Measurements from ENCODE around the gene LUC7L. TPM values are rescaled to one million over a fixed set of nuclear protein-coding genes. Genes with fewer than 3 reads are reported as not detected.

LUC7L gene
- total and polyA plus RNA-seq, 3 experiments from 2014 or later: 9.2 to 80.0 (median 78.5) TPM

DNA sequence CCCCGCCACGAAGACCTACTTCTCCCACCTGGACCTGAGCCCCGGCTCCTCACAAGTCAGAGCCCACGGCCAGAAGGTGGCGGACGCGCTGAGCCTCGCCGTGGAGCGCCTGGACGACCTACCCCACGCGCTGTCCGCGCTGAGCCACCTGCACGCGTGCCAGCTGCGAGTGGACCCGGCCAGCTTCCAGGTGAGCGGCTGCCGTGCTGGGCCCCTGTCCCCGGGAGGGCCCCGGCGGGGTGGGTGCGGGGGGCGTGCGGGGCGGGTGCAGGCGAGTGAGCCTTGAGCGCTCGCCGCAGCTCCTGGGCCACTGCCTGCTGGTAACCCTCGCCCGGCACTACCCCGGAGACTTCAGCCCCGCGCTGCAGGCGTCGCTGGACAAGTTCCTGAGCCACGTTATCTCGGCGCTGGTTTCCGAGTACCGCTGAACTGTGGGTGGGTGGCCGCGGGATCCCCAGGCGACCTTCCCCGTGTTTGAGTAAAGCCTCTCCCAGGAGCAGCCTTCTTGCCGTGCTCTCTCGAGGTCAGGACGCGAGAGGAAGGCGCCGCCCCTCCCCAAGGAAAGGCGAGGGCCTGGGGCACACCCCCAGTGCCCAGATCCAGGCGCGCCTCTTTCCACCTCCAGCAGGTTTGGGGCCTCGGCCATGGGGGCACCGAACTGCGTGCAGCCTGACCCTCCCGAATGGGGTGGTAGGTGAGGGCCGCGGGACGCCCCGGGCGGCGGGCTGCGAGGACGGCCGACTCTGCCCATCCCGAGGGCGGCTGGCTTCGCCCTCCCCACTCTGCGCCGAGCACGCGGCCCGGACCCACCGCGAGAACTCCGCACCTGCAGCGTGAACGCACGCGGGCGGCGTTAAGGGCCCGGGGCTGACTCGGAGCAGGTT, 48.3 kb downstream of the LUC7L start:
- peak; percentile 78 to 87 (median 80) for DNase-seq
- no peaks in the 10 kb centered on the region for H3K9me3 Mint-ChIP-seq
- peaks cover 18 to 25% of the 10 kb centered on the region in 2 donors for H3K27me3 Mint-ChIP-seq
- peak overlapping the region; percentile 45 for H3K4me3 ChIP-seq (ENCODE audit: low read length)
- peaks cover 0 to 14% (median 2%) of the 10 kb centered on the region in 3 donors for H3K4me1 Mint-ChIP-seq
- peaks cover 0 to 7% (median 0%) of the 10 kb centered on the region in 3 donors for H3K36me3 Mint-ChIP-seq
- H3K4me1 ChIP-seq (ENCODE audit: insufficient read depth, low read length): peaks cover 9% of the 10 kb centered on the region
- CTCF ChIA-PET: interaction anchor here (0.7 to 3.5 kb wide), 15 partner anchors 9 to 118 kb away, joined by 3 to 21 read pairs (median 4); no protein-coding TSS in a partner anchor
- H3K4me3 Mint-ChIP-seq: peak overlapping the region in 2 of 7 donors; percentile 56 to 65
- H3K36me3 ChIP-seq (ENCODE audit: insufficient read depth, low read length): no peaks in the 10 kb centered on the region
- POLR2A ChIA-PET: interaction anchor here (0.5 to 0.6 kb wide), 2 partner anchors 40 to 74 kb away, joined by 3 to 4 read pairs; no protein-coding TSS in a partner anchor
- H3K27ac ChIP-seq (ENCODE audit: low read depth, low read length): no peak overlapping the region
- peaks cover 23% of the 10 kb centered on the region for H3K27me3 ChIP-seq (ENCODE audit: insufficient read depth, low read length, poor library complexity, severe bottlenecking)
- no peaks in the 10 kb centered on the region for H3K9me3 ChIP-seq (ENCODE audit: low read length)
- H3K27ac Mint-ChIP-seq: no peak overlapping the region

DNA sequence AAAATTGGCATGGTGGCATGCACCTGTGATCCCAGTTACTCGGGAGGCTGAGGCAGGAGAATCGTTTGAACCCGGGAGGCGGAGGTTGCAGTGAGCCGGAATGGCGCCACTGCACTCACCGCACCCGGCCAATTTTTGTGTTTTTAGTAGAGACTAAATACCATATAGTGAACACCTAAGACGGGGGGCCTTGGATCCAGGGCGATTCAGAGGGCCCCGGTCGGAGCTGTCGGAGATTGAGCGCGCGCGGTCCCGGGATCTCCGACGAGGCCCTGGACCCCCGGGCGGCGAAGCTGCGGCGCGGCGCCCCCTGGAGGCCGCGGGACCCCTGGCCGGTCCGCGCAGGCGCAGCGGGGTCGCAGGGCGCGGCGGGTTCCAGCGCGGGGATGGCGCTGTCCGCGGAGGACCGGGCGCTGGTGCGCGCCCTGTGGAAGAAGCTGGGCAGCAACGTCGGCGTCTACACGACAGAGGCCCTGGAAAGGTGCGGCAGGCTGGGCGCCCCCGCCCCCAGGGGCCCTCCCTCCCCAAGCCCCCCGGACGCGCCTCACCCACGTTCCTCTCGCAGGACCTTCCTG, 49.1 kb downstream of the LUC7L start, which contains the start of gene HBQ1:
Gene HBQ1, plus strand, starts transcription at position 359 of the 575 bp plus-strand sequence. Its CDS starts 28 bp downstream, at position 387.
- H3K27me3 ChIP-seq (ENCODE audit: insufficient read depth, low read length, poor library complexity, severe bottlenecking): peaks cover 28% of the 10 kb centered on the region
- no peaks in the 10 kb centered on the region for H3K36me3 ChIP-seq (ENCODE audit: insufficient read depth, low read length)
- ChIA-PET CTCF (interaction anchor here (0.7 to 3.5 kb wide), 5 partner anchors 10 to 115 kb away, joined by 3 to 21 read pairs (median 16); no protein-coding TSS in a partner anchor), POLR2A (interaction anchor here (0.5 to 0.6 kb wide), 2 partner anchors 39 to 73 kb away, joined by 3 to 4 read pairs; no protein-coding TSS in a partner anchor)
- H3K9me3 ChIP-seq (ENCODE audit: low read length): no peaks in the 10 kb centered on the region
- peaks cover 0 to 2% (median 0%) of the 10 kb centered on the region in 3 donors for H3K36me3 Mint-ChIP-seq
- H3K4me3 Mint-ChIP-seq: peak within 1 kb of the TSS; percentile 39 to 87 (median 56)
- H3K27me3 Mint-ChIP-seq: peaks cover 23 to 31% of the 10 kb centered on the region in 2 donors
- H3K9me3 Mint-ChIP-seq: no peaks in the 10 kb centered on the region
- no peak within 1 kb of the TSS for H3K27ac Mint-ChIP-seq
- peak within 1 kb of the TSS; percentile 45 for H3K4me3 ChIP-seq (ENCODE audit: low read length)
- H3K4me1 ChIP-seq (ENCODE audit: insufficient read depth, low read length): peaks cover 9% of the 10 kb centered on the region
- DNase-seq: peak in 4 of 5 donors; percentile 27 to 51 (median 38)
- peaks cover 0 to 19% (median 4%) of the 10 kb centered on the region in 3 donors for H3K4me1 Mint-ChIP-seq
- H3K27ac ChIP-seq (ENCODE audit: low read depth, low read length): no peak within 1 kb of the TSS

DNA sequence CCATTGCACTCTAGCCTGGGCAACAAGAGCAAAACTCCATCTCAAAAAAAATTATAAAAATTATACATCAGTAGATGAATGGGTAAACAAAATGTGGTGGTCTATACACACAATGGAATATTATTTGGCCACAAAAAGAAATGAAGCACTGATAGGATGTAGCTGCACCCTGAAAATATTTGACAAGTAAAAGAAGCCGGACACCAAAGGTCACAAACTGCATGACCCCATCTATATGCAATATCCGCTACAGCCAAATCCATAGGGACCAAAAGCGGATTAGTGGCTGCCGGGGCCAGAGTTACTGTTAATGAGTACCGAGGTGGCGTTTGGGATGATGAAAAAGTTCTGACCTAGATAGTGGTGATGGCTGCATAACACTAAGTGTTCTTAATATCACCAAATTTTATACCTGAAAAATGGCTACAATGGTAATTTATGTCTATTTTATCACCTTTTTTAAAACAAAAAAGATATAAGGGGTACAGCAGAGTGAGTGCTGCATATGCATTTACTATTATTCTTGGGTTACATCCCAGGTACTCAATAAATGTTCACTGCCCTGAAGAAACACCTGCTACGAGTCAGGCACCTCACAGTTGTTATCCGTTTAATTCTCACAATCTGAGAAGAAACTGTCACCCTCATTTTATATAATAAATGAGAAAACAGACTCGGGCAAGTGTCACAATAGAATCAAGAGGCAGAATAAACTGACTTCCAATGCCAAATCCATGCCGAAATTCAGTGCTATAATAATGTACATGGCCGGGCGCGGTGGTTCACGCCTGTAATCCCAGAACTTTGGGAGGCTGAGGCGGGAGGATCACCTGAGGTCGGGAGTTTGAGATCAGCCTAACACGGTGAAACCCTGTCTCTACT, 49.8 kb downstream of the LUC7L start:
- ChIA-PET POLR2A (interaction anchor here (0.5 kb wide), 1 partner anchor 41 kb away, joined by 3 read pairs; no protein-coding TSS in a partner anchor), CTCF (interaction anchor here (3.0 kb wide), 1 partner anchor 62 kb away, joined by 14 read pairs; no protein-coding TSS in a partner anchor)
- Histone ChIP-seq H3K36me3 (ENCODE audit: insufficient read depth, low read length) (no peaks in the 10 kb centered on the region), H3K9me3 (ENCODE audit: low read length) (no peaks in the 10 kb centered on the region), H3K4me3 (ENCODE audit: low read length) (no peak overlapping the region), H3K27ac (ENCODE audit: low read depth, low read length) (no peak overlapping the region), H3K4me1 (ENCODE audit: insufficient read depth, low read length) (peaks cover 9% of the 10 kb centered on the region), H3K27me3 (ENCODE audit: insufficient read depth, low read length, poor library complexity, severe bottlenecking) (peaks cover 35% of the 10 kb centered on the region)
- H3K4me3 Mint-ChIP-seq: peak overlapping the region in 6 of 7 donors; percentile 45 to 87 (median 56)
- peaks cover 30 to 38% of the 10 kb centered on the region in 2 donors for H3K27me3 Mint-ChIP-seq
- H3K36me3 Mint-ChIP-seq: no peaks in the 10 kb centered on the region
- no peak overlapping the region for H3K27ac Mint-ChIP-seq
- no peak for DNase-seq
- no peaks in the 10 kb centered on the region for H3K9me3 Mint-ChIP-seq
- peaks cover 0 to 27% (median 4%) of the 10 kb centered on the region in 3 donors for H3K4me1 Mint-ChIP-seq

DNA sequence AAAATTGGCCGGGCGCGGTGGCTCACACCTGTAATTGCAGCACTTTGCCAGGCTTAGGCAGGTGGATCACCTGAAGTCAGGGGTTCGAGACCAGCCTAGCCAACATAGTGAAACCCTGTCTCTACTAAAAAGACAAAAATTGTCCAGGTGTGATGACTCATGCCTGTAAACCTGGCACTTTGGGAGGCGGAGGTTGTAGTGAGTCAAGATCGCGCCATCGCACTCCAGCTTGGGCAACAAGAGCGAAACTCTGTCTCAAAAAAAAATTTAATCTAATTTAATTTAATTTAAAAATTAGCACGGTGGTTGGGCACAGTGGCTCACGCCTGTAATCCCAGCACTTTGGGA, 50.6 kb downstream of the LUC7L start:
- Histone ChIP-seq H3K27me3 (ENCODE audit: insufficient read depth, low read length, poor library complexity, severe bottlenecking) (peaks cover 36% of the 10 kb centered on the region), H3K4me3 (ENCODE audit: low read length) (no peak overlapping the region), H3K36me3 (ENCODE audit: insufficient read depth, low read length) (no peaks in the 10 kb centered on the region), H3K9me3 (ENCODE audit: low read length) (no peaks in the 10 kb centered on the region), H3K27ac (ENCODE audit: low read depth, low read length) (no peak overlapping the region), H3K4me1 (ENCODE audit: insufficient read depth, low read length) (peaks cover 9% of the 10 kb centered on the region)
- H3K4me1 Mint-ChIP-seq: peaks cover 0 to 32% (median 4%) of the 10 kb centered on the region in 3 donors
- CTCF ChIA-PET: no interaction called here
- no peak overlapping the region for H3K27ac Mint-ChIP-seq
- H3K36me3 Mint-ChIP-seq: no peaks in the 10 kb centered on the region
- no peak for DNase-seq
- H3K9me3 Mint-ChIP-seq: no peaks in the 10 kb centered on the region
- POLR2A ChIA-PET: no interaction called here
- peaks cover 32 to 44% of the 10 kb centered on the region in 2 donors for H3K27me3 Mint-ChIP-seq
- H3K4me3 Mint-ChIP-seq: no peak overlapping the region

DNA sequence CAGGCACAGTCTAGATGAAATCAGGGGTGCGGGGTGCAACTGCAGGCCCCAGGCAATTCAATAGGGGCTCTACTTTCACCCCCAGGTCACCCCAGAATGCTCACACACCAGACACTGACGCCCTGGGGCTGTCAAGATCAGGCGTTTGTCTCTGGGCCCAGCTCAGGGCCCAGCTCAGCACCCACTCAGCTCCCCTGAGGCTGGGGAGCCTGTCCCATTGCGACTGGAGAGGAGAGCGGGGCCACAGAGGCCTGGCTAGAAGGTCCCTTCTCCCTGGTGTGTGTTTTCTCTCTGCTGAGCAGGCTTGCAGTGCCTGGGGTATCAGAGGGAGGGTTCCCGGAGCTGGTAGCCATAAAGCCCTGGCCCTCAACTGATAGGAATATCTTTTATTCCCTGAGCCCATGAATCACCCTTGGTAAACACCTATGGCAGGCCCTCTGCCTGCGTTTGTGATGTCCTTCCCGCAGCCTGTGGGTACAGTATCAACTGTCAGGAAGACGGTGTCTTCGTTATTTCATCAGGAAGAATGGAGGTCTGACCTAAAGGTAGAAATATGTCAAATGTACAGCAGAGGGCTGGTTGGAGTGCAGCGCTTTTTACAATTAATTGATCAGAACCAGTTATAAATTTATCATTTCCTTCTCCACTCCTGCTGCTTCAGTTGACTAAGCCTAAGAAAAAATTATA, 51.1 kb downstream of the LUC7L start:
- H3K36me3 Mint-ChIP-seq: no peaks in the 10 kb centered on the region
- H3K27me3 ChIP-seq (ENCODE audit: insufficient read depth, low read length, poor library complexity, severe bottlenecking): peaks cover 36% of the 10 kb centered on the region
- H3K36me3 ChIP-seq (ENCODE audit: insufficient read depth, low read length): no peaks in the 10 kb centered on the region
- H3K27ac Mint-ChIP-seq: no peak overlapping the region
- peak overlapping the region in 5 of 7 donors; percentile 17 to 58 (median 33) for H3K4me3 Mint-ChIP-seq
- no peak for DNase-seq
- CTCF ChIA-PET: no interaction called here
- no peaks in the 10 kb centered on the region for H3K9me3 ChIP-seq (ENCODE audit: low read length)
- no peak overlapping the region for H3K4me3 ChIP-seq (ENCODE audit: low read length)
- H3K27me3 Mint-ChIP-seq: peaks cover 36 to 48% of the 10 kb centered on the region in 2 donors
- peaks cover 9% of the 10 kb centered on the region for H3K4me1 ChIP-seq (ENCODE audit: insufficient read depth, low read length)
- POLR2A ChIA-PET: interaction anchor here (0.6 kb wide), 1 partner anchor 74 kb away, joined by 6 read pairs; no protein-coding TSS in a partner anchor
- peaks cover 0 to 36% (median 4%) of the 10 kb centered on the region in 3 donors for H3K4me1 Mint-ChIP-seq
- H3K9me3 Mint-ChIP-seq: no peaks in the 10 kb centered on the region
- peak overlapping the region; percentile 38 for H3K27ac ChIP-seq (ENCODE audit: low read depth, low read length)

DNA sequence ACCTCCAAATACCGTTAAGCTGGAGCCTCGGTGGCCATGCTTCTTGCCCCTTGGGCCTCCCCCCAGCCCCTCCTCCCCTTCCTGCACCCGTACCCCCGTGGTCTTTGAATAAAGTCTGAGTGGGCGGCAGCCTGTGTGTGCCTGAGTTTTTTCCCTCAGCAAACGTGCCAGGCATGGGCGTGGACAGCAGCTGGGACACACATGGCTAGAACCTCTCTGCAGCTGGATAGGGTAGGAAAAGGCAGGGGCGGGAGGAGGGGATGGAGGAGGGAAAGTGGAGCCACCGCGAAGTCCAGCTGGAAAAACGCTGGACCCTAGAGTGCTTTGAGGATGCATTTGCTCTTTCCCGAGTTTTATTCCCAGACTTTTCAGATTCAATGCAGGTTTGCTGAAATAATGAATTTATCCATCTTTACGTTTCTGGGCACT, 51.8 kb downstream of the LUC7L start:
- peaks cover 9% of the 10 kb centered on the region for H3K4me1 ChIP-seq (ENCODE audit: insufficient read depth, low read length)
- ChIA-PET POLR2A (interaction anchor here (0.6 kb wide), 1 partner anchor 74 kb away, joined by 6 read pairs; no protein-coding TSS in a partner anchor), CTCF (no interaction called here)
- no peak overlapping the region for H3K4me3 ChIP-seq (ENCODE audit: low read length)
- peak overlapping the region in 4 of 7 donors; percentile 17 to 58 (median 28) for H3K4me3 Mint-ChIP-seq
- peaks cover 36% of the 10 kb centered on the region for H3K27me3 ChIP-seq (ENCODE audit: insufficient read depth, low read length, poor library complexity, severe bottlenecking)
- H3K4me1 Mint-ChIP-seq: peaks cover 0 to 36% (median 4%) of the 10 kb centered on the region in 3 donors
- no peak for DNase-seq
- H3K36me3 Mint-ChIP-seq: no peaks in the 10 kb centered on the region
- no peaks in the 10 kb centered on the region for H3K36me3 ChIP-seq (ENCODE audit: insufficient read depth, low read length)
- H3K9me3 ChIP-seq (ENCODE audit: low read length): no peaks in the 10 kb centered on the region
- H3K27ac ChIP-seq (ENCODE audit: low read depth, low read length): peak overlapping the region; percentile 38
- H3K9me3 Mint-ChIP-seq: no peaks in the 10 kb centered on the region
- H3K27ac Mint-ChIP-seq: no peak overlapping the region
- H3K27me3 Mint-ChIP-seq: peaks cover 34 to 48% of the 10 kb centered on the region in 2 donors
